ENCODE data around the gene VGF.

The VGF gene

DNA sequence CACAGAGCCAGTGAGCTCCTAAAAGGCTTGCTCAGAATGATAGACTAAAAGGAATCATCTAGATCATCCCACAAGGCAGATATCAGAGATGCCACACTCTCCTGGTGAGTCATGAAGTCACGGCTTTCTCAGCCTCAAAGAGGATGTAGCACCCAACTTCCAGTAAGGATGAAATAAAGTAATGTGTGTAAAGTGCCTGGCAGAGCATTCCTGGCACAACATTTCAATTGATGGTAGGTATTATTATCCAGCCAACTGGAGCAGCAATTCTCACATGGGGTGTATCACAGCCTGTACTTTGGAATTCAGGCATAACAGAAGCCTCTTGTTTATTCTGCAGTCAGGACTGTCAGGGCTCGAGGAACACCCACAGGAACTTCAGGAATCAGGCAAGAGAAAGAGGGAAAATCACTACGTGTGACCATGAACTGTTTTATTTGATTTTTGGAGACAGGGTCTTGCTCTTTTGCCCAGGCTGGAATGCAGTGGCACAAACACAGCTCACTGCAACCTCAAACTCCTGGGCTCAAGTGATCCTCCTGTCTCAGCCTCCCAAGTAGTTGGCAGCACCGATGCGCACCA is 20.0 kb upstream of the VGF start:
- no peak for DNase-seq (ENCODE audit: low spot score)

DNA sequence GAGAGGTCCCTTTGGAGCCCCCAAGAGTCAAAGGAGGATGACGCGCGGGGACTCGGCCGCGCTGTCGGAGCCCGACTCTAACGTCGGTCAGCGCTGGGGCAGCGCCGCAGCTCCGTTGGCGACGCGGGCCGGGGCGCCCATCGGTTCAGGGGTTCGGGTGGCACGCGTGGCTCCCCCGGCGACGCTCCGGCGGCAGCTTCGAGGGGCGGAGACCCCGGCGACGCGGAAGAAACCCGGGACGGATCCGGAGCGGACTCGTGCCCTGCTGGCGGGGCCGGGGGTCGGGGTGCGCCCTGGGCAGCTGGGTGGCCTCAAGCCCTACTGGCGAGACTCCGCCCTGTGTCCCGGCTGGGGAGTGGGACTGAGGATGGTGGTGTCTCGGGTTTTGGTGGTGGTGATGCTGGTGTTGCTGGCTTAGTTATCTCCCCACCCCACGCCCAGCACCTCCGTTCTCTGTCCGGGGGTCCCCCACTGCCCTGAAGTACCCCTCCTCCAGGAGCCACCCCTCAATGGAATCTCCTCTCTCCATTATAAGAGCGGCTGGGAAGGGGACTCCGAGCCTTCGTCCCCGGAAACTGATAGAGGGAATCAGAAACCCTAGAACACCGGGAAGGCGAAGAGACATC is 14.9 kb upstream of the VGF start, which contains the start of gene NAT16:
Gene NAT16 (minus strand): TSS at position 164 of the 626 bp plus-strand sequence. CDS start 5,486 bp downstream, outside the sequence.
- no peak for DNase-seq (ENCODE audit: low spot score)

DNA sequence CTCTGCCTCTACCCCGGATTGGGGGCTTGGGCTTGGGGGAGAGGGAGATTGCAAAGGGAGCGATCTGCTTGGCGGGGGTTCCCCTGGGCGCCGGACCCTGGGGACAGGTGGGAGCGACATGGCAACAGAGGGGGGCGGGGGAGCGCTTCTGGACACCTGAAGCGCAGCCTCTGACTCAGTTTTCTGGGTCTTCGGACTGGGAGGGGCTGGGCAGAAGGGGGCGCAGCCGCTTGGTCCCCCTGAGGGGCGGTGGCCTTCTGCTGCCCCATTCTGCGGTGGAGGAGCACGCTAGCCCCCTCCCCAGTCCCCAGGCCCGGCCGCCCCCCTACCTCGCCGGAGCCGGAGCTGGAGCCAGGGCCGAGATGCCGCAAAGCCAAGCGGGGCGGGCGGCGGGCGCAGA is 14.3 kb upstream of the VGF start:
- no peak for DNase-seq (ENCODE audit: low spot score)

- DNase-seq (ENCODE audit: low spot score): no peak
Measured at GRCh38 chr7:101179117-101179516, 13.7 kb upstream of the VGF start.

GRCh38 chr7:101177644-101178043 is 12.3 kb upstream of the VGF start:
- no peak for DNase-seq (ENCODE audit: low spot score)

DNA sequence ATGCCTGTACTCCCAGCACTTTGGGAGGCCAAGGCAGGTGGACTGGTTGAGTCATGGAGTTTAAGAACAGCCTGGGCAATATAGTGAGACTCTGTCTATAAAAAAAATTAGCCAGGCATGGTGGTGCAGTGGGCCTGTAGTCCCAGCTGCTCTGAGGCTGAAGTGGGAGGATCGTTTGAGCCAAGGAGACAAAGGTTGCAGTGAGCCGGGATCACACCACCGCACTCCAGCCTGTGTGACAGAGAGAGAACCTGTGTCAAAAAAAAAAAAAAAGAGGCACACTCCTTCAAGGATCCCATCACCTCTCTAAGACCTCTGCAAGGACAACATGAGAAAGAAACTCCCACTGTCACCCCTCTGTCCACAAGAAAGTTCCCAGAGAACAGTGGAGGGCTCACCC is 10.3 kb upstream of the VGF start:
- no peak for DNase-seq (ENCODE audit: low spot score)

DNA sequence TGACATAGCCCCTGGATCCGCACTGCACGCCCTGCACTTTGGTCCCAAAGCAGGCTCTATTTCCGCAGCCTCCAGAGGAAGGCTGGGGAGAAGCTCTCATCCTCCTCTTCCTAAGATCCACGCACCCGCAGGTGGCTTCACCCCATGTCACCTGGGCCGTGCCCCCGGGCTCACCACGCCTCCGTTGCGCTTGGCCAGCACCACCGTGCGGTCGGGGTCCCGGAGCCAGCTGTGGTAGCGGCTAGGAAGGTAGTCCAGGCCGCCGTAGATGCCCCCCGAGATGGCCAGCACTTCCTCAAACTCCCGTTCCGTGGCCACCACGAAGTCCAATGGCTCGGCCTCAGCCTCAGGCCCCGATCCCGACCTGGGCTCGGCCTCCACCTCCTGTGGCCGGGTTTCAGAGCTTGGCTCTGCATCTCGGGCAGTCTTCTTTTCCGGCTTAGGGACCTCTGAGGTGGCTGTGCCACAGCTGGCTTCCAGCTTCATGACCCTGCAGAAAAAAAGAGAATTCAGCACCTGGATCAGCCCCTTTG is 9.0 kb upstream of the VGF start:
- no peak for DNase-seq (ENCODE audit: low spot score)

DNA sequence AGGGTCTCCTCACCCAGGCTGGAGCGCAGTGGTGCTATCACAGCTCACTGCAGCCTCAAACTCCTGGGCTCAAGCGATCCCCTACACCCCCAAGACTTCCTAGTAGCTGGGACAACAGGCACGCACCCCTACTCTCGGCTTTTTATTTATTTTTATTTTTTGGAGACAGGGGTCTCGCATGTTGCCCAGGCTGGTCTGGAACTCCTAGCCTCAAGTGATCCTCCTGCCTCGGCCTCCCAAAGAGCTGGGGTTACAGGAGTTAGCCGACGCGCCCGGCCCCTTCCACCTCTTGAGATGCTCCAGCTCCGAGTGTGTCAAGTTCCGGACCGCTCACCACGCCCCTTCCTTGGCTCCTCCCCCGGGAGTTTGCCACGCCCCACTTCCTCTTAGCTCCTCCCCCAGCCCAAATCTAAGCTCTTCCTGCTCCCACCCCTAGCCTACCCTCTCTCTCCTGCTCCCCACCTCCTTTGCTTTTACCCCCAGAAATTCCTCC is 8.4 kb upstream of the VGF start:
- DNase-seq (ENCODE audit: low spot score): peak; percentile 58

DNA sequence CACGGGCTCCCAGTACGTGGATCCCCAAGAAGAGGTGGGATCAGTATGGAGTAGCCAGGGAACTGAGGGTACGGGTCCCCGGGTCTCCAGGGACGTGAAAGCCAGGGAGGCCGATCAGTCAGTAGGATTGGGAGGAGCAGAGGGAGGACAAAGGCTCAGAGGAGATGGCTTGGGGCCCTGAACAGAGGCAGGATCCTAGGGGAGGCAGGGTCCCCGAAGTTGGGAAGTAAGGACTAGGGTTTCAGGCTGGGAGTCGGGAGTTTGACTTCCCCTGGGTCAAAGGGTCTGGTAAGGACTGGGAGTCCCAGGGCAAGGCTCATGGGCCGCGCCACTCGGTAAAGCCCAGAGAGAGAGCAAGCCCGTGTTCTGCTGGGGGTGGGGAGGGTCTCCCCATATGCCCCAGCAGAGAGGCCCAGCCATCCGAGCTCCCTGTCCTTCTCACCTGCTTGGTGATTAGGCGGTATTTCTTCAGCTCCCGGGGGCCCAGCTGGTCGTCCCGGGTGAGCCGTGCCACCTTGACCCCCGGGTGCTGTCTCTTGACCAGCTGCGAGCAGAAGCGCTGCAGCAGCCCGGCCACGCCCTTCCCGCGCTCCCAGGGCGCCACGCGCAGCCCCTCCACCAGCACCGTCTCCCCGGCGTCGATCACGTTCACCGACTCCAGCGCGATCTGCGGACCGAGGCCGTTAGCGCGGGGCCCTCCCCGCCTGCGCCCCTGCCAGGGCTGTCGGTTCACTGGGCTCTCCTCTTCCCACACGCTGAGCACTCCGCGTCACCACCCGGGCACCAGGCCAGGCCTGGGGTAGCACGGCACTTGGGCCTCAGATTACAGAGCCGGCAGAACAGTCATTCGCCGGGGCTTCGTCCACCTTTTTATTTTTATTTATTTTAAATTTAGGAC is 7.7 kb upstream of the VGF start:
- DNase-seq (ENCODE audit: low spot score): peak; percentile 87

GRCh38 chr7:101172005-101172853 is 6.9 kb upstream of the VGF start:
- no peak for DNase-seq (ENCODE audit: low spot score)

DNA sequence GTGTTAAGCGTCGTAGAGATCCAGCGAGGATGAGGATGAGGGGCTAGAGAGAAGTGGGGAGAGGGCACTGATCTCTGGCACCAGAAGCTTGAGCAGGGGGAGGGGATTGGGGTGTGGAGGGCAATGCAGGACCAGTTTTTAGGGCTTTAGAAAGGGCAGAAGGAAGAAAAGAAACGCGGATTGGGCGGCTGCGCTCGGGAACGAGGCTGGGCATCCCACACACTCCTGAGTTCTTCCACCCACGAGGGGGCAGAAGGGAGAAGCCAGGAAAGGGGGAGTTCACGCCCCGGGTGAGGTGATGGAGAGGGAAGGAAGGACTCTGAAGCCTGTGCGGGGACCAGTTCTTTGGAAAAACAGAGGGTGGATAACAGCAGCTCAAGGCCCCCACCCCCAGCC is 6.1 kb upstream of the VGF start:
- peak; percentile 58 for DNase-seq (ENCODE audit: low spot score)

DNA sequence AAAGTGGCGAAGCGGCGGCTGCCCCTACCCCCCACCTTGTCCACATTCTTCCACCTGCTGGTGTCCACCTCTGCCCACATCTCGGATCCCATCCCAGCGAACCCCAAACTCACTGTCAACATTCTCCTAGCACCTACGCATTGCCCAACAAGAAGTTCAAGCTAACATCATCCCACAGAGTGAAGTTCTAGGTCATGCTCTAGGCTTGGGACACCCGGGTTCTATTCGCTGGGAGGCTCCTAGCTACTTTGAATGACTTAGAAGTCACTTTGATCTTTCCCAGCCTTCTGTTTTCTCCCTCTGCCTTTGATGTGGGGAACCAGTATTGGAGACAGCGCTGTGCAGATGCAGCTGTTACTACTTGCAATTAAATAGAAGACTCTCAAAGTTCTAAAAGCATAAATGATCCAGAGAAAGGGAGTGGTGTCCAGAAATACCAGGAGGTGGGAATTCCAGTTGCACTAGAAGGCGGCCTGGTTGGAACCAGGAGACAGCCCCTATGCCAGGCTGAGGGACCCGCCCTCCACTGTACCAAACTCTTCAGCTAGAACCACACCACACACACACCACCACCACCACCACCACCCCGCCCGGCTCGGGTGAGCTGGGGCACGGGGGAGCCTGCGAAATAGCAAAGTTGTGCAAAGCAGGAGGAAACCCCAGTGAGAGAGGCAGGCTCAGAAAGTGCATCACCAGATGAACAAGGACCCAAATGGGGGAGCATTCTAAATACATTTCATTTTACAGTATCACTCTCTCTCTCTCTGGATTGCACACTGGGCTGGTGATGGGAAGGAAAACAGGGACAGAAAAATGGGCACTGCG is 5.5 kb upstream of the VGF start:
- DNase-seq (ENCODE audit: low spot score): no peak

- DNase-seq (ENCODE audit: low spot score): peak; percentile 75
Measured at GRCh38 chr7:101169838-101170551, 4.6 kb upstream of the VGF start.

- DNase-seq (ENCODE audit: low spot score): no peak
Measured at GRCh38 chr7:101169110-101169837, 3.9 kb upstream of the VGF start.

- DNase-seq (ENCODE audit: low spot score): no peak
Measured at GRCh38 chr7:101168412-101169049, 3.2 kb upstream of the VGF start.

GRCh38 chr7:101167645-101168411 is 2.5 kb upstream of the VGF start:
- DNase-seq (ENCODE audit: low spot score): no peak

DNA sequence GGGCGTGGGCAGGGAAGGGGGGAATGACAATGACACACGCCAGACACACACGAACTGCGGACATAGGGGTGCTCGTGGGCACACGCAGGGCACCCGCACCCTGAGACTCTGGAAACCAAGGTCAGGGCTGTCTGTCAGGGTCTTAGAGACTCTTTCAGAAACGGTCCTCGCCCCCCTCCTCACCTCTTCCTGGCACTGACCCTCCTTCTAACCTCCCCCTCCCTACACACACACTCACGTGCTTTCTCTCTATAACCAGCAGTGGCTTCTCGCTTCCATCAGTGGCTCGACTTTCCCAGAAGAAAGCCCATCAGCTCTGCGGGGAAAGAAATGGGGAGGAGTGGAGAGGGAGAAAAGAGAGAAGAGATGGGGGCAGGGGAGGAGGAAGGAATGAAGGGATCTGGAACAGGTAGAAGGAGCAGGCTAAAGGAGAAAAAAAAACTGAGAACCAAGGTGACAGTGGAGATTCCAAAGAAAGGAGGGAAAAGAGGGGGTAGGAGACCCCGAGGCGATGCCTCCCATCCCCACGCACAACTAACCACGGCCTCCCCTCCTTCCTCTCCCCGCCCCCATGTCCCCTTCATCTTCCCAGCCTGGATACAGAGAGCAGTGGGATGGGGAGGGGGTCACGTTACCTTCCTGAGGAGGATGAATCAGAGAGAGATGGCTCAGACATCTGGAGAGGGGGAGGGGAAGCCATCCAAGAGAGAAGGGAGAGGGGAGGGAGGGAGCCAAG is 1.7 kb upstream of the VGF start:
- no peak for DNase-seq (ENCODE audit: low spot score)

- DNase-seq (ENCODE audit: low spot score): no peak
Measured at GRCh38 chr7:101166648-101166908, 1.2 kb upstream of the VGF start.
